ENCODE data around the gene NT5DC1. TPM values are rescaled to one million over a fixed set of nuclear protein-coding genes. Genes with fewer than 3 reads are reported as not detected.
A peak's percentile ranks its signal among the peaks of the same experiment; 100 is the strongest.

Gene NT5DC1
- total and polyA plus RNA-seq, 10 donors = 7.4 to 47.5 (median 13.6) TPM

DNA sequence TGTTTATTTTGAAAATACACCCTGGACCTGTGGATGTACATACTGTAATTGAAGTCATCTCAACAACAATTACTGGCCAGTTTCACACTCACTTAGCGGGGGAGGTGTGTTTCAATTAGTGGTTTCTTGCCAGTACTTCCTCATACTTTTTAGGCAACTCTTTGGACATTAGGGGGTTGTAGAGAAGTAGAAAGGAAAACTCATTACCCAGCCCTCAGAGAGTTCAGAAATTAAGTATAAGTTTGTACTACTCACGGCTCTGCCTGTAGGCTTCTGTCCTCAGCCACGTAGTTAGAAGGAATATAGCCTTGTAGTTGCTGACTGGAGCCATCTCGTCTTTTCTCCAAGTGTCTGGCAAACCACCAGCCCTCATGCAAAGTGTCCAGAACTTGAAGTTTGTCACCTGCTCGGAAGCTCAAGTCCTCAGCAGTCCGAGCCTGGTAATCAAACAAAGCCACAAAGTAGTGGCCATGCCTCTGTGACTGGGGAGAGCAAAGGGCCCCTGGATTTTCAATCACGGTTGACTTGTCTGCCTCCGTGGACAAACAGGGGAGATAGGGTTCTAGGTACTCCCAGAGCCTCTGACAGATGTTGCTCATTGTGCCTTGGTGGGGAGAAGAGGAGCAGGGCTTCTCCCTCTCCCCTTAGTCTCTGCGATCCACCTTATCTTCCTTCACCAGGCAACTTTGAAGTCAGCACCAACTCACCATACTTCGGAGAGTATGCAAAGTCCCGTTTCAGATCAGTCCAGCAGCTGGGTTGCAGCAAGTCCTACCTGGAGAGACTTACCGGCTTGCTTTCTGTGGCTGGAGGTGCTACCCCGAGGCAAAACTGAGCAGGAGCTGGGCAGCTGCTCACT lies 40.7 kb upstream of the NT5DC1 start:
- TF ChIP-seq, protein P1, sequence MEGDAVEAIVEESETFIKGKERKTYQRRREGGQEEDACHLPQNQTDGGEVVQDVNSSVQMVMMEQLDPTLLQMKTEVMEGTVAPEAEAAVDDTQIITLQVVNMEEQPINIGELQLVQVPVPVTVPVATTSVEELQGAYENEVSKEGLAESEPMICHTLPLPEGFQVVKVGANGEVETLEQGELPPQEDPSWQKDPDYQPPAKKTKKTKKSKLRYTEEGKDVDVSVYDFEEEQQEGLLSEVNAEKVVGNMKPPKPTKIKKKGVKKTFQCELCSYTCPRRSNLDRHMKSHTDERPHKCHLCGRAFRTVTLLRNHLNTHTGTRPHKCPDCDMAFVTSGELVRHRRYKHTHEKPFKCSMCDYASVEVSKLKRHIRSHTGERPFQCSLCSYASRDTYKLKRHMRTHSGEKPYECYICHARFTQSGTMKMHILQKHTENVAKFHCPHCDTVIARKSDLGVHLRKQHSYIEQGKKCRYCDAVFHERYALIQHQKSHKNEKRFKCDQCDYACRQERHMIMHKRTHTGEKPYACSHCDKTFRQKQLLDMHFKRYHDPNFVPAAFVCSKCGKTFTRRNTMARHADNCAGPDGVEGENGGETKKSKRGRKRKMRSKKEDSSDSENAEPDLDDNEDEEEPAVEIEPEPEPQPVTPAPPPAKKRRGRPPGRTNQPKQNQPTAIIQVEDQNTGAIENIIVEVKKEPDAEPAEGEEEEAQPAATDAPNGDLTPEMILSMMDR (IDR thresholded peaks at IDR 0.05 in 8 of 11, conservative IDR thresholded peaks at IDR 0.05 in 3 of 11) = no peak
- DNase-seq = no peak
- H3K4me3 ChIP-seq = peak overlapping the region in 5 of 8 donors; percentile 15 to 53 (median 28)
- H3K4me1 ChIP-seq = no peaks in the 10 kb centered on the region
- 66 to 82% (median 78%) methylated on average over 11 to 13 of the region's 13 CpGs for WGBS, 5 donors
- intact Hi-C loops (cut with DNase I; ENCODE audit: low total_unique reads) = no loop called here
- H3K27ac ChIP-seq = peak overlapping the region in 6 of 8 donors; percentile 35 to 74 (median 58)
- no peaks in the 10 kb centered on the region for H3K36me3 ChIP-seq
- H3K27me3 ChIP-seq (replicated peaks in 1 of 7) = no peaks in the 10 kb centered on the region
- no peaks in the 10 kb centered on the region for H3K9me3 ChIP-seq

GRCh38 chr6:116060572-116061283 lies 39.9 kb upstream of the NT5DC1 start, which contains the start of gene FRK:
Gene FRK, minus strand, starts transcription at chr6:116060891. Its CDS starts 580 bp downstream, at chr6:116060311.
- Histone ChIP-seq H3K27ac (peak within 1 kb of the TSS in 6 of 8 donors; percentile 35 to 74 (median 58)), H3K9me3 (no peaks in the 10 kb centered on the region), H3K4me3 (peak within 1 kb of the TSS in 5 of 8 donors; percentile 15 to 53 (median 28)), H3K36me3 (no peaks in the 10 kb centered on the region), H3K4me1 (no peaks in the 10 kb centered on the region), H3K27me3 (replicated peaks in 1 of 7) (no peaks in the 10 kb centered on the region)
- no peak for DNase-seq
- 63 to 84% (median 71%) methylated on average over 7 of the region's 7 CpGs for WGBS, 5 donors
- intact Hi-C loops (cut with DNase I; ENCODE audit: low total_unique reads) = no loop called here
- no peak for TF ChIP-seq POLR2A (IDR thresholded peaks at IDR 0.05)
- TF ChIP-seq, protein P1 (IDR thresholded peaks at IDR 0.05 in 8 of 11, conservative IDR thresholded peaks at IDR 0.05 in 3 of 11) = peak in 1 of 11 experiments; percentile 14

GRCh38 chr6:116062496-116062895 lies 38.2 kb upstream of the NT5DC1 start:
- intact Hi-C loops (cut with DNase I; ENCODE audit: low total_unique reads) = no loop called here
- H3K27me3 ChIP-seq (replicated peaks in 1 of 7) = no peaks in the 10 kb centered on the region
- no peaks in the 10 kb centered on the region for H3K36me3 ChIP-seq
- no peaks in the 10 kb centered on the region for H3K4me1 ChIP-seq
- WGBS, 5 donors = 76 to 86% (median 80%) methylated on average over 4 of the region's 4 CpGs
- no peaks in the 10 kb centered on the region for H3K9me3 ChIP-seq
- no peak overlapping the region for H3K27ac ChIP-seq
- TF ChIP-seq, protein P1 (IDR thresholded peaks at IDR 0.05 in 8 of 11, conservative IDR thresholded peaks at IDR 0.05 in 3 of 11) = no peak
- no peak for TF ChIP-seq POLR2AphosphoS5 (IDR thresholded peaks at IDR 0.05)
- TF ChIP-seq POLR2A (IDR thresholded peaks at IDR 0.05) = no peak
- DNase-seq = no peak
- no peak overlapping the region for H3K4me3 ChIP-seq

GRCh38 chr6:116064666-116065065 lies 36.0 kb upstream of the NT5DC1 start:
- Histone ChIP-seq H3K27me3 (replicated peaks in 1 of 7) (no peaks in the 10 kb centered on the region), H3K4me1 (no peaks in the 10 kb centered on the region), H3K9me3 (no peaks in the 10 kb centered on the region), H3K4me3 (no peak overlapping the region), H3K36me3 (no peaks in the 10 kb centered on the region), H3K27ac (no peak overlapping the region)
- DNase-seq = no peak
- TF ChIP-seq POLR2A (IDR thresholded peaks at IDR 0.05) (no peak), POLR2AphosphoS5 (IDR thresholded peaks at IDR 0.05) (no peak)
- TF ChIP-seq, protein P1 (IDR thresholded peaks at IDR 0.05 in 8 of 11, conservative IDR thresholded peaks at IDR 0.05 in 3 of 11) = no peak
- intact Hi-C loops (cut with DNase I; ENCODE audit: low total_unique reads) = no loop called here

All from spleen (tissue), 11 donors.